ENCODE data around the gene ATXN10. TPM values are rescaled to one million over a fixed set of nuclear protein-coding genes. Genes with fewer than 3 reads are reported as not detected.

ATXN10 gene
- total RNA-seq, 1 experiment from 2014 or later: 323 TPM

- in situ Hi-C loops (cut with HindIII; ENCODE audit: low pct_unique_long_range_greater_than_20kb, low sequenced_read_pairs): no loop called here
Observed at GRCh38 chr22:45872659-45873263, 201.1 kb downstream of the ATXN10 start.

GRCh38 chr22:45876136-45877035, 204.8 kb downstream of the ATXN10 start:
- DNase-seq (ENCODE audit: low read depth): no peak
- in situ Hi-C loops (cut with HindIII; ENCODE audit: low pct_unique_long_range_greater_than_20kb, low sequenced_read_pairs): no loop called here

More at GRCh38 chr22:45872659-45873263, 201.1 kb downstream of the ATXN10 start:
- no peak for DNase-seq (ENCODE audit: low read depth)

- in situ Hi-C loops (cut with HindIII; ENCODE audit: low pct_unique_long_range_greater_than_20kb, low sequenced_read_pairs): no loop called here
- DNase-seq (ENCODE audit: low read depth): no peak
Observed at GRCh38 chr22:45877036-45877380, 205.4 kb downstream of the ATXN10 start.

GRCh38 chr22:45877651-45878050, 206.0 kb downstream of the ATXN10 start:
- DNase-seq (ENCODE audit: low read depth): no peak
- in situ Hi-C loops (cut with HindIII; ENCODE audit: low pct_unique_long_range_greater_than_20kb, low sequenced_read_pairs): no loop called here

- DNase-seq (ENCODE audit: low read depth): no peak
- in situ Hi-C loops (cut with HindIII; ENCODE audit: low pct_unique_long_range_greater_than_20kb, low sequenced_read_pairs): no loop called here
Observed at GRCh38 chr22:45878051-45878781, 206.6 kb downstream of the ATXN10 start.

GRCh38 chr22:45878901-45879551, 207.4 kb downstream of the ATXN10 start:
- in situ Hi-C loops (cut with HindIII; ENCODE audit: low pct_unique_long_range_greater_than_20kb, low sequenced_read_pairs): no loop called here
- no peak for DNase-seq (ENCODE audit: low read depth)

- no peak for DNase-seq (ENCODE audit: low read depth)
- in situ Hi-C loops (cut with HindIII; ENCODE audit: low pct_unique_long_range_greater_than_20kb, low sequenced_read_pairs): no loop called here
Observed at GRCh38 chr22:45879552-45879949, 207.9 kb downstream of the ATXN10 start.

GRCh38 chr22:45880091-45880715, 208.6 kb downstream of the ATXN10 start:
- in situ Hi-C loops (cut with HindIII; ENCODE audit: low pct_unique_long_range_greater_than_20kb, low sequenced_read_pairs): no loop called here
- no peak for DNase-seq (ENCODE audit: low read depth)

GRCh38 chr22:45880716-45881523, 209.3 kb downstream of the ATXN10 start:
- in situ Hi-C loops (cut with HindIII; ENCODE audit: low pct_unique_long_range_greater_than_20kb, low sequenced_read_pairs): no loop called here
- DNase-seq (ENCODE audit: low read depth): no peak

GRCh38 chr22:45881524-45881875, 209.9 kb downstream of the ATXN10 start:
- in situ Hi-C loops (cut with HindIII; ENCODE audit: low pct_unique_long_range_greater_than_20kb, low sequenced_read_pairs): no loop called here
- DNase-seq (ENCODE audit: low read depth): no peak

GRCh38 chr22:45882881-45883810, 211.5 kb downstream of the ATXN10 start:
- DNase-seq (ENCODE audit: low read depth): no peak
- in situ Hi-C loops (cut with HindIII; ENCODE audit: low pct_unique_long_range_greater_than_20kb, low sequenced_read_pairs): no loop called here

GRCh38 chr22:45883811-45884170, 212.2 kb downstream of the ATXN10 start:
- in situ Hi-C loops (cut with HindIII; ENCODE audit: low pct_unique_long_range_greater_than_20kb, low sequenced_read_pairs): no loop called here
- no peak for DNase-seq (ENCODE audit: low read depth)

- no peak for DNase-seq (ENCODE audit: low read depth)
- in situ Hi-C loops (cut with HindIII; ENCODE audit: low pct_unique_long_range_greater_than_20kb, low sequenced_read_pairs): no loop called here
Observed at GRCh38 chr22:45884201-45885062, 212.8 kb downstream of the ATXN10 start.

GRCh38 chr22:45885171-45885840, 213.7 kb downstream of the ATXN10 start:
- in situ Hi-C loops (cut with HindIII; ENCODE audit: low pct_unique_long_range_greater_than_20kb, low sequenced_read_pairs): no loop called here
- DNase-seq (ENCODE audit: low read depth): no peak

- in situ Hi-C loops (cut with HindIII; ENCODE audit: low pct_unique_long_range_greater_than_20kb, low sequenced_read_pairs): no loop called here
- DNase-seq (ENCODE audit: low read depth): no peak
Observed at GRCh38 chr22:45885941-45886395, 214.3 kb downstream of the ATXN10 start.
